ENCODE measurements around the gene LRRTM4.

LRRTM4 gene

DNA sequence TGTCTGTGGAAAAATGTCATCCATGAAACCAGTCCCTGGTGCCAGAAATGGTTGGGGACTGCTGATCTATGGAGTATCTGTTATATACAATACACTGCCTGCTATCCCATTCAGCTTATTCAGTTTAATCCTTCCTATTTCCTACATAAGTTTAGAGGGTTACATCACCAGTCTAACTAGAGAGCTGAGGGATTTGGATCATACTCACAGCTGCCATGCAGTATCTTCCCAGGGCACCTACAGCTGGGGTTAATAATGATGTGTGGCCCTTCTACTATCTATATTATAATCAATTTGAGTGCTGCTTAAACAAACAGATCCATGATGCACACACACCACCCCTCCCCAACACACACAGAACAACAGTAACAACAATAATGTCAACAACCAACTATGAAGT lies 524.0 kb downstream of the LRRTM4 start:
- DNase-seq (ENCODE audit: low read depth, low spot score), result no peak

DNA sequence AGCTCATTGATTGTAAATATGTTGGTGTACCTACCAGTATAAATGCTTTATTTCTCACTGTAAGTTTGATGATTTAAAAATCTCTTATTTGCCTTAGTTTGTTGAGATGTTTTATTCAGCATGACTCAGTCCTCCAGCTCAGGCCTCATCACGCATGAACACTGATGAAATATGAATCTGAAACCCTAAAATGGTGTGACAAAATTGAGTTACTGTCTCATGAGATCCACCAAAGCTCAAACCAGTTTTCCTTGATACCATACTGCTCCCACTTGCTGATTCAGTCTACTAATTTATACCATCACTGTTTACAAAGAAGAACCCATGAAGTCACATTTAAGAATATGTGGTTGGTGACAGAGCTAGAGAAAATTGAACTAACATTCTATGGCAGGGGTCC lies 524.9 kb downstream of the LRRTM4 start:
- DNase-seq (ENCODE audit: low read depth, low spot score), result no peak

GRCh38 chr2:76985387-76986136 lies 536.6 kb downstream of the LRRTM4 start:
- no peak for DNase-seq (ENCODE audit: low read depth, low spot score)

DNA sequence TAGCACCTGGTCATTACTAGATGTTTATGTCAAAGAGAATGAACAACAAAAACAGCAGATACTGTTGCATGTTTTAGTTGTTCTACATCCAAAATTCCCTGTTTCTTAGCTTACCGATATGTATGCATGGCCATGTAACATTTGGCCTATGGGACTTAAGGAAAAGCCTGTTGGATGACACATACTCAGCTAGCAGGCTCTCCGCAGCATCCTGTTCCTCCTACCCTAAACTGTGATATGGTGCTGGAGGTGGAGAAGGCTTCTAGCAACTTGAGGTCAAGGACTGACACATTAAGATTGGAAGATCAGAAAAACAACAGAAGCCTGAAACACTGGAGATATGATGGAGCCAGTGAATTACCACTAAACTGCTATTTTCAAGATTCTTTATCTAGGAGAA lies 537.8 kb downstream of the LRRTM4 start:
- DNase-seq (ENCODE audit: low read depth, low spot score), result no peak

GRCh38 chr2:76980067-76980787 lies 541.9 kb downstream of the LRRTM4 start:
- no peak for DNase-seq (ENCODE audit: low read depth, low spot score)

GRCh38 chr2:76977846-76978727 lies 544.1 kb downstream of the LRRTM4 start:
- no peak for DNase-seq (ENCODE audit: low read depth, low spot score)

DNA sequence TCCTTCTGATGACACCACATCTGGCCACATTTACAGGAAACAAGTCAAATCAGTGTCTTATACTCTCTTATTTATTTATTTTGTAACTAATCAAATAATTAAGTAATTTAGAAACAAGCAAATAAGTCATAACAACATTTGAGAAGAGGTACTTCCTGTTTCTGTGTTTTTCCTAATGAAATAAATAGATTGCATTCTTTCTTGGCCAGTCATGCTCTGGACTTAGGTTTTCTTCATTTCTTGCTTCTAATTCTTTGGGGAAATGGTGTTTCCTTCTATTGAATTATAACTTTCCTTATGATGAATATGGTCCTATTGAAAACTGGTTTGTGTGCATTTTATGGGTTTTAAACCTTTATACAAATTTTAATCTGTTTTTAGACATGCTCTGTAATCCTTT lies 546.4 kb downstream of the LRRTM4 start:
- no peak for DNase-seq (ENCODE audit: low read depth, low spot score)

GRCh38 chr2:76973610-76974009 lies 548.6 kb downstream of the LRRTM4 start:
- DNase-seq (ENCODE audit: low read depth, low spot score), result no peak

- DNase-seq (ENCODE audit: low read depth, low spot score), result no peak
Observed at GRCh38 chr2:76965772-76966171, 556.4 kb downstream of the LRRTM4 start.

DNA sequence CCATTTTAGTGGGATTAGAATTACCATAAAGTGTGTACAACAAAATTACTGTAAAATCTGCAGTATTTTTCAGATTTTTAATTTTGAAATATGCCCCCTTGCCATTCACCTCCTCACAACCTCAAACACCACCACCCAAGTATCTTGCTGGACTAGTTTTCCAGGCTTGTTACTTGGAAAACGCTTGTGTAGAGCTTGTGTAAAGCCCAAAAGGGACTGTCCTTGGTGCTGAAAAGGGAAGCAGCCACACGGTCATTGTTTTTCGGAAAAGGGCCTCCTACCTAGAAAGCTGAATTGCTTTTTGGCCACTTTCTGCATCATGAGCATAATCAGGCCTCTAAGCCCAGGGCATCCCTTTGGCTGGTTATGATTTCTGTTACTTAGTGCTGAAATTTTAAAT lies 563.4 kb downstream of the LRRTM4 start:
- DNase-seq (ENCODE audit: low read depth, low spot score), result no peak

DNA sequence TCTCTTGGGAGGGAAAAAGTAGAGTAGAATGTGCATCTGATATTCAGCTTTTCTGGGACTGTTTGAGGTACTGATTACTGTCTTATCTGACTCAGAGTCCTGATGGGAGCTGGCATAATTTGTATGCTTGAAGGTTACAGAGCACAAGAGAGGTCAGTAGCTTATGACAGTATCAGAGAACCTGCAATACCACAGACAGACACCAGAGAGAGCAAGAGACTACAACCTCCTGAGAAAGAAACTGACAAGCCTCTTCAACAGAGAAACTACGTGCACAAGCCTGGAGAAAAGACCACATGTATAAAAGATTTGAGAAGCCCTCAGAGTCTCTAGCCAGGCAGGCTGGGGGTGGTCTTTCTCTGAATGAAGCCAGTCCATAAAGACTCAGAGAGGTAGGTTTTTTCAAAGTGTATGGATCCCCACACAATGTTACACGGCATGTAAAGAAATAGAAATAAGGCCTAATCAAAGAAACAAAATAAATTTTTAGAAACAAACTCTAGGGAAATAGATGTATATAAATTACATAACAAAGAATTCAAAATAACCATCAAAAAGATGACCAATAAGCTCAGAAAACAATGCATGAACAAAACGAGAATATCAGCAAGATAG lies 568.3 kb downstream of the LRRTM4 start:
- DNase-seq (ENCODE audit: low read depth, low spot score), result no peak

DNA sequence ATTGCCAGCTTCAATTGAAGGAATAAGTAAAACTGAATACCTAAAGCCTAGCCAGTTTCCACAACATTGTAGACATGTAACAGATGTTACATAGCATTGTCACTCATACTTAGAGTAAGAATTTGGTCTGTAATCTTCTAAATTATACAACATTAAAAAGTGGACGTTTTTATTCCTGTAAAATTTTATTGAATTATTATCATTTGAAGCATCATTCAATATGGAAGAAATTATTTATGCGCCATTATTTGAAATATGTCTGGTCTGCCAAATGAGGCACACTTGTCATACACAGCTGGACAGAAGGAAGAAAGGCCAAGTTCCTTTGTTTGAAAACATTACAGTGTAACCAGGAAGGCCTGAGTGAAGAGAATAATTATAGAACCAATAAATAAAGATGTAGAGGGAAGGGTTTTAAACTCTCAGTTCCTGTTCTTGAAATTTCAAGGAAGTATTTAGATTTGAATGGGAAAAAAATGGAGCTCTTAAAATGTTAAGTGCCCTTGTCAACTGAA lies 575.5 kb downstream of the LRRTM4 start:
- no peak for DNase-seq (ENCODE audit: low read depth, low spot score)

DNA sequence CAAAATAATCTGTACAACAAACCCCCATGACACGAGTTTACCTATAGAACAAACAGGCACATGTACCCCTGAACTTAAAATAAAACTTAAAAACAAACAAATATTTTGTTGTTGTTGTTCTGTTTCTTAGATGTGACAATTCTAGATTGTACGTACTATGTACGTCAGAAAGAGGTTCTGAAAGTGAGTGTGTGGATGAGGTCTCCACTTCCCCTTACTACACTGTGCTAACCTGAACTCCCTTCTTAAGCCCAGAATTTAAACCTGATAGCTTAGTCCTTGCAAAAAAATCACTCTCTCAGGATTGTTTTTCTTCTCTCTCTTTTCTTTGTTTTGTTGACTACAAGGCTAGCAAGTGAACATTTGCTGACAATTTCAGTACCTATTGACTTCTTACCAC lies 581.6 kb downstream of the LRRTM4 start:
- DNase-seq (ENCODE audit: low read depth, low spot score), result no peak

DNA sequence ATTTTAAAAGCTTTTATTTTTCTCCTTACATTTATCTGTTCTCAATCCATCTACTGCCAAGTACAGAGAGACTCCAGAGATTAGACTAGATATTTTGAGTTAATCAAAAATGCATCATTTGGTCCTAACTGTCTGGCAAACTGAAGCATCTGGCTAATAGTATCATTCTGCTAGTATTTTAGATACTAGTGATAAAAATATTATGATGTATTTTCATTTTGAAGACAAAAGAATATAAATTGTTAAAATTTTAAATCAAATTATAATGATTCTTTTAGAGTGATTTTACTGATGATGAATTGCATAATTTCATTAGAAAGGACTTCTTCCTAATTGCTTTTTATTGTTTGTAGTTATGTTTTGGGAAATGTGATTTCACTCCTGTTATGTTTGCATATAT lies 584.0 kb downstream of the LRRTM4 start:
- no peak for DNase-seq (ENCODE audit: low read depth, low spot score)

- DNase-seq (ENCODE audit: low read depth, low spot score), result no peak
Observed at GRCh38 chr2:76932550-76932949, 589.6 kb downstream of the LRRTM4 start.

DNA sequence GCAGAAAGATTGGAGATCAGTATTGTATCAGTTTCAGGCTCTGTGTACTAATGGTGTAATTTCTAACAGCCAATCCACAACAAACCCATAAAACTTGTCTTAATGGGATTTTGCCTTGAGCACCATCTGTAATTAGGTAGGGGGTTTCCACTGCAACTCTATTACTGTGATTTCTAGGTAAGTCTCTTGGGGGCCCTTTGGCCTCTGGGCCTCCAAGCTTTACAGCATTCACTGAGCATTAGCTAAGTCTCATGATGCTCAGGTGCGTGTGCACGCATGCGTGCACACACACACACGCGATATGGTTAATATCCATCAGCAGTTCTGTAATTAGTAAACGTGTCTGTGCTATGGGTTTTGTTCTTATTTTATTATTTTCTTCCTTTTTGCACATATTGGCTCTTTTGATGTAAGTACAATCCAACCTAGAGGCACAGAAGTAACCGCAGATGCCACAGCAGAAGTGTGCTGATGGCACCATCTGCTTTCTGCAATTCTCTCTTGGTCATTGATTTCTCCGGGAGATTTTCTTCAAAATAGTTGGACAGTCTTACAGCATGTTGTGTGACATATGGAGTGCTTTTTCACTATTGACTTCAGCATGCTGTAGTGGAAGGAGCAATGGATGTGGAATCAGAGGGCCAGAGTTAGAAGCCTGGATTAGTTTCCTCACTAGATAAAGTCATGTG lies 592.0 kb downstream of the LRRTM4 start:
- no peak for DNase-seq (ENCODE audit: low read depth, low spot score)

- DNase-seq (ENCODE audit: low read depth, low spot score), result no peak
Observed at GRCh38 chr2:76928026-76928425, 594.1 kb downstream of the LRRTM4 start.

- no peak for DNase-seq (ENCODE audit: low read depth, low spot score)
Observed at GRCh38 chr2:76921006-76921405, 601.2 kb downstream of the LRRTM4 start.

DNA sequence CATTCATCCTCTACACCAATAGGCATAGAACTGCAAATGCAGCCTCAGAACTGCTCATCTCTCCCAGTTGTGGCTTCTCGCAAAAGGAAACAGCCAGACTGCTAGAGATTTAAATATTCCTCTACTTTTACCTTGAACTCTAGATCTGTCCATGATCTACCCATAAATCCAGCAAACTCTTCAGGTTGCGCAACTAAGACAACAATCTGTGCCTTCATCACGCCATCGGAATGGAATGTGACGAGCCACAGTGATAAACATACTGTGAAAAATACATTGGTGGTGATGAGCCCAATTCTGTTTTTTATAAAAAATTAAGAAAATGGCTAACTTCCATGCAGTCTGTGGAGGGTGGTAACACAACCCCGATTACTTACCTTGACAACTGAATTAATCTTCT lies 626.7 kb downstream of the LRRTM4 start:
- no peak for DNase-seq (ENCODE audit: low read depth, low spot score)

DNA sequence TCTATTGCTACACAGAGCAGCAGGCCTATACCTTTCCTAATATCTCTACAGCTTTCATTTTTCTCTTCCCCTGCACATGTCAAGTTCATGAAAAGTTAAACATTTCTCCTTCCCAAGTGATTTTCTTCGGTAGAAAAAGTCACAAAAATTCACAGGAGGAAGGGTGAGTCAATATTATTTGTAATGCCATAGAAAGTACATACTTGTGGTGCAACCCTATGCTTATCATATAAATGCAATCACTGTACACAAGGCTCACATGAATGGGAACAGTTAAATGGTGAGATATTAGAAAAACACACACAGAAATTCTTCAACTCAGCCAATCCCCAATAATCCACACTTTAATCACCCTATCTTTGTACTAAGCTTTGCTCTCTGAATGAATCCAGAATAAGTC lies 651.6 kb downstream of the LRRTM4 start:
- no peak for DNase-seq (ENCODE audit: low read depth, low spot score)

DNA sequence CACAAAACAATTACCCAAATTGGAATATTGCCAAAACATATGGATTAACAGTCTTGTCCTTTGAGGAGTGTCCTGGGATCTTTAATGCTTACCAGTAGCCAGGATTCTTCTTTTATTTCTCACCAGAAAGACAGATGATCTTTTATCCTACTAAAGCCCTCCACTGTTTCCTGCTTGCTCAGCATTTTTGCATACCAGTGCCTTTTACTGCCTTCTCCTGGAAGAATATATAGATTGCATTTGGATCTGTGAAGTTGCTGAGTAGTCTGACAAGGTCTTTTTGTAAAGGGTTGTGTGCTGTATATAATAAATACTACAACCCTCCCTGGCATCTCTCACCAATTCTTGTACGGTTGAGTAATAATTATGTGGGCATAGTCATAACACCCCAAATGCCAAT lies 652.2 kb downstream of the LRRTM4 start:
- DNase-seq (ENCODE audit: low read depth, low spot score), result no peak

All from brain pericyte (primary cell).